DOHH2 (cell line): ENCODE measurements around the gene RABGAP1L.
"Not testable (repeated sequence)": the region's sequence is repeated elsewhere in the genome, so short reads cannot be mapped to it uniquely, and the experiment has no call there.

ENCODE experiments used
- H3F3A ChIP-seq: fragments of 200-600 bp; sonication (generic), shearing (Covaris generic); 2 replicates; pipeline ENCODE4 v1.6.0; 2016; ENCODE audit warnings: antibody characterized with exemption, mild to moderate bottlenecking; ENCODE audit not compliant: control insufficient read depth, insufficient read depth
- H3K27ac ChIP-seq: fragments of 200-600 bp; sonication (generic); 2 replicates; pipeline ENCODE4 v1.5.1; 2014; ENCODE audit warnings: low read depth, mild to moderate bottlenecking, low read length, moderate library complexity
- H3K27me3 ChIP-seq: fragments of 200-600 bp; sonication (generic); 2 replicates; pipeline ENCODE4 v1.6.1; 2014; ENCODE audit warnings: mild to moderate bottlenecking, low read length, mixed read lengths; ENCODE audit not compliant: control insufficient read depth
- H3K36me3 ChIP-seq: fragments of 200-600 bp; sonication (generic); 2 replicates; pipeline ENCODE4 v1.6.1; 2014; ENCODE audit warnings: mild to moderate bottlenecking, low read length, moderate library complexity, mixed read lengths; ENCODE audit not compliant: control insufficient read depth
- H3K4me1 ChIP-seq: fragments of 200-600 bp; sonication (generic); 2 replicates; pipeline ENCODE4 v1.6.1; 2014; ENCODE audit warnings: mild to moderate bottlenecking, low read length, mixed read lengths; ENCODE audit not compliant: control insufficient read depth
- H3K4me2 ChIP-seq: fragments of 200-600 bp; sonication (generic); 2 replicates; pipeline ENCODE4 v1.6.0; 2014; ENCODE audit warnings: mild to moderate bottlenecking, low read length, moderate library complexity
- H3K4me3 ChIP-seq: fragments of 200-600 bp; sonication (generic); 2 replicates; pipeline ENCODE4 v1.5.1; 2014; ENCODE audit warnings: mild to moderate bottlenecking, low read length, mixed read lengths
- H3K79me2 ChIP-seq: fragments of 200-600 bp; sonication (generic); 2 replicates; pipeline ENCODE4 v1.6.1; 2014; ENCODE audit warnings: mild to moderate bottlenecking, low read length, mixed read lengths; ENCODE audit not compliant: control insufficient read depth
- H3K9me2 ChIP-seq: fragments of 200-600 bp; sonication (generic); replicated peaks from 2 replicates; pipeline ENCODE4 v1.6.1; 2014; ENCODE audit warnings: mild to moderate bottlenecking, low read length, mixed read lengths; ENCODE audit not compliant: control insufficient read depth
- H3K9me3 ChIP-seq: fragments of 200-600 bp; sonication (generic); 2 replicates; pipeline ENCODE4 v1.6.1; 2014; ENCODE audit warnings: antibody characterized with exemption, low read length, mixed read lengths; ENCODE audit not compliant: control insufficient read depth, insufficient read depth
- H4K20me1 ChIP-seq: fragments of 200-600 bp; sonication (generic); 2 replicates; pipeline ENCODE4 v1.6.0; 2014; ENCODE audit warnings: low read depth, mild to moderate bottlenecking, antibody characterized with exemption, low read length, moderate library complexity; ENCODE audit not compliant: control insufficient read depth, insufficient read depth
- EZH2phosphoT487 ChIP-seq: fragments of 200-600 bp; sonication (generic); IDR thresholded peaks from 2 replicates; pipeline ENCODE4 v1.6.1; 2017; ENCODE audit warnings: borderline replicate concordance, mild to moderate bottlenecking, antibody characterized with exemption, low read length, moderate library complexity, mixed read lengths
- TF ChIP-seq, protein P1 (sequence below): fragments of 200-600 bp; sonication (generic); IDR thresholded peaks from one replicate; pipeline ENCODE4 v1.5.1; 2014; ENCODE audit warnings: antibody characterized with exemption, mild to moderate bottlenecking, low read depth, low read length; ENCODE audit not compliant: poor library complexity, severe bottlenecking

The RABGAP1L gene

DNA sequence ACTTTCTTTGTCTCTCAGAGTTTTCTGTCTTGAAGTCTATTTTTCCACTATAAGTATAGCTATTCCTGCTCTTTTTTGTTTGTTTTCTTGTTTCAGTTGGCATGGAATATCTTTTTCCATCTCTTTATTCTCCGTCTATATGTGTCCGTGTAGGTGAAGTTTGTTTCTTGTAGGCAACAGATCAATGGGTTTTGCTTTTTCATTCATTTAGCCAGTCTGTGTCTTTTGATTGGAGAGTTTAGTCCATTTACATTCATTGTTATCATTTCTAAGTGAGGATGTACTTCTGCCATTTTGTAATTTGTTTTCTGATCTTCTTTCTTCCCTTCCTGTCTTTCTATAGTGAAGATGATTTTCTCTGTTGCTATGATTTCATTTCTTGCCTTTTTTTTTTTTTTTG, 155.9 kb downstream of the RABGAP1L start:
- H4K20me1 ChIP-seq: no peaks in the 10 kb centered on the region
- peaks cover 23% of the 10 kb centered on the region for H3K4me1 ChIP-seq
- H3K79me2 ChIP-seq: peaks cover 94% of the 10 kb centered on the region
- TF ChIP-seq, protein P1, sequence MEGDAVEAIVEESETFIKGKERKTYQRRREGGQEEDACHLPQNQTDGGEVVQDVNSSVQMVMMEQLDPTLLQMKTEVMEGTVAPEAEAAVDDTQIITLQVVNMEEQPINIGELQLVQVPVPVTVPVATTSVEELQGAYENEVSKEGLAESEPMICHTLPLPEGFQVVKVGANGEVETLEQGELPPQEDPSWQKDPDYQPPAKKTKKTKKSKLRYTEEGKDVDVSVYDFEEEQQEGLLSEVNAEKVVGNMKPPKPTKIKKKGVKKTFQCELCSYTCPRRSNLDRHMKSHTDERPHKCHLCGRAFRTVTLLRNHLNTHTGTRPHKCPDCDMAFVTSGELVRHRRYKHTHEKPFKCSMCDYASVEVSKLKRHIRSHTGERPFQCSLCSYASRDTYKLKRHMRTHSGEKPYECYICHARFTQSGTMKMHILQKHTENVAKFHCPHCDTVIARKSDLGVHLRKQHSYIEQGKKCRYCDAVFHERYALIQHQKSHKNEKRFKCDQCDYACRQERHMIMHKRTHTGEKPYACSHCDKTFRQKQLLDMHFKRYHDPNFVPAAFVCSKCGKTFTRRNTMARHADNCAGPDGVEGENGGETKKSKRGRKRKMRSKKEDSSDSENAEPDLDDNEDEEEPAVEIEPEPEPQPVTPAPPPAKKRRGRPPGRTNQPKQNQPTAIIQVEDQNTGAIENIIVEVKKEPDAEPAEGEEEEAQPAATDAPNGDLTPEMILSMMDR: no peak
- no peak for TF ChIP-seq EZH2phosphoT487
- H3K9me2 ChIP-seq: no peaks in the 10 kb centered on the region
- peaks cover 4% of the 10 kb centered on the region; the same call in 1 of the 2 replicates for H3F3A ChIP-seq
- no peak overlapping the region for H3K4me2 ChIP-seq
- peaks cover 55% of the 10 kb centered on the region for H3K9me3 ChIP-seq
- no peaks in the 10 kb centered on the region for H3K27me3 ChIP-seq
- peaks cover 96% of the 10 kb centered on the region for H3K36me3 ChIP-seq
- no peak overlapping the region for H3K4me3 ChIP-seq
- no peak overlapping the region for H3K27ac ChIP-seq

DNA sequence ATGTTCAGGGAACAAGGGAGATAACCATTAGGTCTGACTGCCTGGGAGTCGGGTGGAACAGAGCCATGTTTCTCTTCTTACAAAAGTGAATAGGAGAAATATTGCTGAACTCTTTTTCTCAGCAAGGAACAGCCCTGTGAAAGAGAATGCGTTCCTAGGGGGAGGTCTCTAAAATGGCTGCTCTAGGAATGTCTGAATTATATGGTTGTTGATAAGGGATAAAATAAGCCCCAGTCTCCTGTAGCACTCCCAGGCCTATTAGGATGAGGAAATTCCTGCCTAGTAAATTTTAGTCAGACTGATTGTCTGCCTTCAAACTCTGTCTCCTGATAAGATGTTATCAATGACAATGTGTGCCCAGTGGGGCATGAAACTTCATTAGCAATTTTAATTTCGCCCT, 161.6 kb downstream of the RABGAP1L start:
- peaks cover 98% of the 10 kb centered on the region for H3K36me3 ChIP-seq

DNA sequence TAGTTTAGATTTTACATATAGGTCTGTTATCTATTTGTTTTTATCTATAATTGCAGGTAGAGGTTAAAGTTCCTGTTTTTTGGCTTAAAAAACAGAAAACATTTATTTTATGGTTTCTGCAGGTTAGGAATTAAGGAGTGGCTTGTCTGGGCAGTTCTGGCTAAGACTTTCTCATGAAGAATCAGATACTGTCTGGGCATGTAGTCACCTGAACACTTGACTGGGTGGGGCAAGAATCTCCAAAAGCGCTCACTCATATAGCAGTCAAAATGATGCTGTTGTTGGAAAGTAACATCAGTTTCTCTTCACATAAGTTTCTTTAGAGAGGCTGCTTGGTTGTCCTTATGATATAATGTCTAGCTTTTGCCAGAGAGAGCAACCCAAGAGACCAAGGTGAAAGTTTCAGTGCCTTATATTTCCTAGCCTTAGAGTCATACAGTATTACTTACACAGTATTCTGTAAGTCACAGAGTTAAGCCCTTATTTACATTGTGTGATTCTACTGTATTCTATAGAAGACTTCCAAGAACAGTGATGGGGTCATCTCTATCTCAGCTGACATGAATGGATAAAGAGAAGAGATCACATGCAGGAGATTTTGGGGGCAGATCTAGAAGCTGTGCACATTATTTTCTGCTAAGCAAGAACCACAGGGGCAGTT, 163.0 kb downstream of the RABGAP1L start:
- Histone ChIP-seq H3K79me2 (peaks cover 69% of the 10 kb centered on the region), H4K20me1 (no peaks in the 10 kb centered on the region), H3F3A (peaks cover 4% of the 10 kb centered on the region; the same call in 1 of the 2 replicates), H3K27ac (no peak overlapping the region), H3K4me2 (no peak overlapping the region), H3K4me3 (no peak overlapping the region), H3K9me2 (no peaks in the 10 kb centered on the region), H3K27me3 (no peaks in the 10 kb centered on the region), H3K9me3 (peaks cover 64% of the 10 kb centered on the region), H3K36me3 (peaks cover 95% of the 10 kb centered on the region), H3K4me1 (peaks cover 43% of the 10 kb centered on the region)
- no peak for TF ChIP-seq EZH2phosphoT487
- TF ChIP-seq, protein P1: no peak

More for the DNA sequence above, 161.6 kb downstream of the RABGAP1L start:
- H3K4me1 ChIP-seq: peaks cover 43% of the 10 kb centered on the region
- not testable (repeated sequence) for H4K20me1 ChIP-seq, H3K9me2 ChIP-seq, H3K4me2 ChIP-seq, H3K27me3 ChIP-seq, H3K4me3 ChIP-seq, H3K27ac ChIP-seq, H3F3A ChIP-seq
- H3K9me3 ChIP-seq: peaks cover 65% of the 10 kb centered on the region
- peaks cover 79% of the 10 kb centered on the region for H3K79me2 ChIP-seq

DNA sequence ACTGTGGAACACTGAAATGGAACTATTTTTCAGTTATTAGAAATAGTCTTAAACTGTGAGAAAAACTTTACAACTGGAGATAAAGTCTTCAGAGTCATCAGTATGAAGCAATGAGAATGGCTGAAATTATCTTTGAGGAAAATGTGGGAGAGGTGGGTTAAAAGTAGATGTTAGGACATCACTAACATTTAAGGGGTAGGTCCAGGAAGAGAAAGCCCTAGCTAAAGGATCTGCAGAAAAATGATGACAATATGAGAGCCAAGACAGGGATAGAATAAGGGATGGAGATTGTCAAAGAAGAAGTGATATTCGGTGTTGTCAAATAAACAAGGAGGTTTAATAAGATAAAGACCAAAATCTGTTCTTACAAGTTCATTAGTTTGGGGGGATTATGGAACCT, 165.2 kb downstream of the RABGAP1L start:
- Histone ChIP-seq H3K9me3 (peaks cover 56% of the 10 kb centered on the region), H3K4me2 (peak overlapping the region; percentile 43), H3K27me3 (no peaks in the 10 kb centered on the region), H3K9me2 (no peaks in the 10 kb centered on the region), H3F3A (0 out of 2 replicates have a peak, but pooled peaks cover 5% of the 10 kb centered on the region), H3K79me2 (peaks cover 55% of the 10 kb centered on the region), H4K20me1 (no peaks in the 10 kb centered on the region), H3K4me3 (peak overlapping the region; percentile 46), H3K36me3 (peaks cover 74% of the 10 kb centered on the region), H3K27ac (peak overlapping the region; percentile 64), H3K4me1 (peaks cover 38% of the 10 kb centered on the region)
- no peak for TF ChIP-seq EZH2phosphoT487
- TF ChIP-seq, protein P1: no peak
